ENCODE measurements around the gene PAX5.
A peak's percentile ranks its signal among the peaks of the same experiment; 100 is the strongest.

The PAX5 gene

DNA sequence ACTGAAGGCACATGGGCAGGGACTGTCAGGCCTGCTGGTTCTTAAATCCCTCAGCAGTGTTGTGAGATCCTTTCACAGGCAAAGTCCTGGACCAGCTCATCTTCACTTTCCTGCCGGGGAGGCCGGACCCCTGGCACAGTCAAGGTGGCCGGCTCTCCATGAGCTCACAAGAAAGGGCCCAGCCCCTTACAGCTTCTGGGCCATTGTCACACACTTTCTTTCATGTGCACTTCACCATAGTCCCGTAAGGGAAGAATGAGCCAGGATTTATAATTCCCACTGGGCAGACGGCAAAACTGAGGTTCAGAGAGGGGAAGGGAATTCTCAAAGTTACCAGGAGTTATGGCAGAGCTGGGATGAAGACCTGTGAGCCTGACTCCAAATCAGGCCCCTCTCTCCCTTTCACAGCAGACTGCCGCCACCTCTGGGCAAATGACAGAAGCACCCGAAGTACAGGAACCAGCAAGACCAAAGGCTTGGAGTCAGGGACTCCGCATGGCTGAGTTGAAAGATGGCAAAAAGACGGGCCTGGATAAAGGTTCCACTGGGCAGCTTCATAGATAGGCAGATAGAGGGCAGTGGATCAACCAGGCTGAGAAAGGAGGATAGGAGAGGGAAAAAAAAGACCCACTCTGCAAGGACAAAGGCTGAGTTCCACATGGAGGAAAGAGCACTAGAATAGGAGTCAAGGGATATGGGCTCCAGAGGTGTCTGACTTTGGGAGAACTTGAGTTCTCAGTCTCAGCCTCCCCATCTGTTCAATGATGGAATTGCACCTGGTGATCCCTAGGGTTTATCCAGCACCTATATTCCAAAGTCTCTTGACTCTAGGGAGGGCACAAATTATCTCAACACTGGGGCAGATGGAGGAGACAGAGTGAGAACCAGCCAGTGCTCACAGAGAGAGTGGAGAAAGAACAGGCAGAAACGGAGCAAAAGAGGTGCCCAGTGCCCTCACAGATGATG is 128.7 kb downstream of the PAX5 start:
- H3K36me3 Mint-ChIP-seq: no peaks in the 10 kb centered on the region
- H3K4me3 Mint-ChIP-seq: no peak overlapping the region
- DNase-seq (ENCODE audit: low spot score in 2 of 2) (no peak), ATAC-seq (no peak)
- H3K4me1 Mint-ChIP-seq: peaks cover 17% of the 10 kb centered on the region
- H3K9me3 Mint-ChIP-seq: no peaks in the 10 kb centered on the region
- H3K27ac Mint-ChIP-seq: no peak overlapping the region

DNA sequence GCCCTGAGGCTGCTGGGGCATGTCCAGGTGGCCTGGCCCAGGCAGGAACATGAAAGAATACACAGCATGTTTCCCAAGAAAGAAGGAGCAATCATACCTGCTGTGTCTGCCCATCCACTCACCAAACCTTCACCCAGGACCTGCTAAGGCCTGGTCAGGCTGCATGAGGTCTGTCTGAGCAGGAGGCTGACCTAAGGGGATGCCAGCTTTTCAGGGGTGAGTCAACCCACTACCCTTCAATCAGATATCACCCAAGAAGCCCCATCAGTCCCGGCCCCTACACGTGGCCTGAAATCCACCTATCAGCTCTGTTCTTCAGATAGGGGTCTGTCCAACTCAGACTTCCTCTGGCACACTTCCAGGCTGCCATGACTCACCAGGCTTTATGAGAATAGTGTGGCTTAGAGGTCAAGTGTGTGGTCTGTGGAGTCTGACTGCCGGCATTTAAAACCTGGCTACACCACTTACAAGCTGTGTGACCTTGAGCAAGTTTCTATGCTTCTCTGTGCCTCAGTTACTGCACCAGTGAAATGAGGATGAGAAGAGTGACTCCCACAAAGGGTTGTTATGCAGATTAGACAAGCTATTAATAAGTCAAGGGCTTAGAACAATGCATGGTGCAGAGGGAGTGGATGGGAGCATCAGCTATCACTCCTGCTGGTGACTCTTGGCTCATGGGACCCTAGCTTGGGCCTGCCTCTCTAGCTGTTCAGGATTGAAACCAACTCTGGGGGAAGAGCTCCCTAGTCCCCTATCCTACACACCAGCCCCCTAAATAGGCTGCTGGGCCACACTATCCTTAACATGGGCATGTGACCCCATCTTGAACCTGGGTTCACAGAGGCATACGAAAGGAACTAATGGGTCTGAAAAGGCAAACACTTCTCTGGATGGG is 130.3 kb downstream of the PAX5 start:
- ATAC-seq (peak; percentile 83), DNase-seq (ENCODE audit: low spot score in 2 of 2) (peak; percentile 32 to 85)
- peaks cover 17% of the 10 kb centered on the region for H3K4me1 Mint-ChIP-seq
- H3K4me3 Mint-ChIP-seq: no peak overlapping the region
- no peak overlapping the region for H3K27ac Mint-ChIP-seq
- no peaks in the 10 kb centered on the region for H3K9me3 Mint-ChIP-seq
- H3K36me3 Mint-ChIP-seq: no peaks in the 10 kb centered on the region

DNA sequence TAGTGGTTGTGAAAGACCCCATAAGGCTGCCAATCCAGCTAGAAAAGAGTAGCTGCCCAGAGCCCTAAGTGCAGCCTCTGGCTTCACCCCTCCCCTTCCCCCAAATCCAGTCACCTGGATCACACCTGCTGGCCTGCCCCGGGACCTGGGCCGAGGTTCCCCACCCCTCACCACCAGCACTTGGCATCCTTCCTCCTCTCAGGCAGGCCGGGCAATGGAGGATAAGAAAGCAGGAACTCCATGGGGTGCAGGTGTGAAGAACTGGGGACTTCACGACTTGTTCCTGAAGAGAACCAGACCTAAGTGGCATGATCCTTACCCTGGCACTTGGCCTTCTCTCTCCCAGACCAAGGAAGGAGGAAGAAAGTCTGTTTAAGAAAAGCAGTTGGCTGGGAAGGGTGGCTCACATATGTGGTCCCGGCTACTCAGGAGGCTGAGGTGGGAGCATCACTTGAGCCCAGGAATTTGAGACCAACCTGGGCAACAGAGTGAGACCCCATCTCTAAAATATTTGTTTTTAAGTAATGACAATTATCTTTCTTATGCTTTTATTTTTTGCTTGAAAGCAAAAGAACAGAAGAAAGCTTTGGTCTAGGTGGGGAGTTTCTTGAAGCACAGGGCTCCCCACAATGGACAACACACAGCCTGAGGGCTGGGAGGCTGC is 131.1 kb downstream of the PAX5 start:
- H3K4me1 Mint-ChIP-seq: peaks cover 17% of the 10 kb centered on the region
- no peaks in the 10 kb centered on the region for H3K36me3 Mint-ChIP-seq
- no peaks in the 10 kb centered on the region for H3K9me3 Mint-ChIP-seq
- H3K4me3 Mint-ChIP-seq: no peak overlapping the region
- ATAC-seq (no peak), DNase-seq (ENCODE audit: low spot score in 2 of 2) (no peak)
- H3K27ac Mint-ChIP-seq: no peak overlapping the region

- Mint-ChIP-seq H3K27ac (no peak overlapping the region), H3K4me3 (no peak overlapping the region), H3K4me1 (peaks cover 17% of the 10 kb centered on the region), H3K9me3 (no peaks in the 10 kb centered on the region), H3K36me3 (no peaks in the 10 kb centered on the region)
- no peak for ATAC-seq
- no peak for DNase-seq (ENCODE audit: low spot score in 2 of 2)
These were observed 131.9 kb downstream of the PAX5 start for GRCh38 chr9:36902080-36902716.

GRCh38 chr9:36901528-36901927 is 132.5 kb downstream of the PAX5 start:
- ATAC-seq: no peak
- no peak for DNase-seq (ENCODE audit: low spot score in 2 of 2)
- Mint-ChIP-seq H3K36me3 (no peaks in the 10 kb centered on the region), H3K4me3 (no peak overlapping the region), H3K4me1 (peaks cover 17% of the 10 kb centered on the region), H3K9me3 (no peaks in the 10 kb centered on the region), H3K27ac (peak overlapping the region; percentile 54)

DNA sequence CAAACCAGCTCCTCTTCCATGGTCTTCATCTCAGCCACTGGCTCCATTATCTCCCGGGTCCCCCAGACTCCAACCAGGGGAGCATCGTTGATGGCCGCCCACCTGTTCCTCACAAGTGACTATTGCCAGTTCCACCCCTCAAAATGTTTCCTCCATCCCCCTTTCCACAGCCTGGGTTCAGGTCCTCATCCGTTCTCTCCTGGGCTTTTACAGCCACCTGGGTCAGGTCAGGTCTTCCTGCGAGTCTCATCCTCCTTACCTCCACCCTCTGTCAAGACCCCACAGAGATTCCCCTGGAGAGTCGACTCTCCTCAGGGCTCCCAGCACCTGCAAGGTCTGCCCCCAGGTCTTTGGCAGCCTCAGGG is 133.2 kb downstream of the PAX5 start:
- no peaks in the 10 kb centered on the region for H3K9me3 Mint-ChIP-seq
- DNase-seq (ENCODE audit: low spot score in 2 of 2) (no peak), ATAC-seq (no peak)
- H3K4me3 Mint-ChIP-seq: no peak overlapping the region
- H3K36me3 Mint-ChIP-seq: no peaks in the 10 kb centered on the region
- H3K27ac Mint-ChIP-seq: peak overlapping the region; percentile 54
- peaks cover 17% of the 10 kb centered on the region for H3K4me1 Mint-ChIP-seq

- peak overlapping the region; percentile 54 for H3K27ac Mint-ChIP-seq
- no peaks in the 10 kb centered on the region for H3K9me3 Mint-ChIP-seq
- DNase-seq (ENCODE audit: low spot score in 2 of 2) (no peak), ATAC-seq (no peak)
- no peak overlapping the region for H3K4me3 Mint-ChIP-seq
- H3K4me1 Mint-ChIP-seq: peaks cover 17% of the 10 kb centered on the region
- no peaks in the 10 kb centered on the region for H3K36me3 Mint-ChIP-seq
These were observed 133.8 kb downstream of the PAX5 start for GRCh38 chr9:36900136-36900855.

DNA sequence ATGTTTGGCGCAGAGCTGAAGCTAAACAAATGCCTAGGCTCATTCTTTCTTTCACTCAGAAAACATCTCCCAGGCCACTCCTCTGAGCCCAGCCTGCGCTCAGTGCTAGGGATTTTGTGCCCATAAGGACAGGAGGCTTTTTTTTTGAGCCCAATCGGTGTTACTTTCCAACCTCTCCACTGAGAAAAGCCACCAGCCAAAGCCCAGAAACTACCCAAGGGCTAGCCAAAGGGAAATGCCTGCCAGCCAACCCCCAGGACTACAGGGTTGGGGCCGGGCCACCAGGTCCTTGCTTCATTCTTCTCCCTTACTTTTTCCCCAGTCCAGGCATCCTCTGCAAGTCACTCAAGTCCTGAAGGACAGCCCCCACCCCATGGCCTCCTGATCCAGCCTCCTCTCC is 134.7 kb downstream of the PAX5 start:
- ATAC-seq (no peak), DNase-seq (ENCODE audit: low spot score in 2 of 2) (no peak)
- Mint-ChIP-seq H3K36me3 (no peaks in the 10 kb centered on the region), H3K4me1 (peaks cover 16% of the 10 kb centered on the region), H3K4me3 (no peak overlapping the region), H3K9me3 (no peaks in the 10 kb centered on the region), H3K27ac (no peak overlapping the region)

- Mint-ChIP-seq H3K27ac (no peak overlapping the region), H3K4me1 (peaks cover 7% of the 10 kb centered on the region), H3K36me3 (no peaks in the 10 kb centered on the region), H3K9me3 (no peaks in the 10 kb centered on the region), H3K4me3 (no peak overlapping the region)
- ATAC-seq: no peak
- DNase-seq (ENCODE audit: low spot score in 2 of 2): no peak
These were observed 135.5 kb downstream of the PAX5 start for GRCh38 chr9:36898431-36899020.

GRCh38 chr9:36897478-36897877 is 136.6 kb downstream of the PAX5 start:
- Mint-ChIP-seq H3K27ac (no peak overlapping the region), H3K36me3 (no peaks in the 10 kb centered on the region), H3K4me3 (no peak overlapping the region), H3K4me1 (peaks cover 6% of the 10 kb centered on the region), H3K9me3 (no peaks in the 10 kb centered on the region)
- DNase-seq (ENCODE audit: low spot score in 2 of 2) (no peak), ATAC-seq (no peak)

DNA sequence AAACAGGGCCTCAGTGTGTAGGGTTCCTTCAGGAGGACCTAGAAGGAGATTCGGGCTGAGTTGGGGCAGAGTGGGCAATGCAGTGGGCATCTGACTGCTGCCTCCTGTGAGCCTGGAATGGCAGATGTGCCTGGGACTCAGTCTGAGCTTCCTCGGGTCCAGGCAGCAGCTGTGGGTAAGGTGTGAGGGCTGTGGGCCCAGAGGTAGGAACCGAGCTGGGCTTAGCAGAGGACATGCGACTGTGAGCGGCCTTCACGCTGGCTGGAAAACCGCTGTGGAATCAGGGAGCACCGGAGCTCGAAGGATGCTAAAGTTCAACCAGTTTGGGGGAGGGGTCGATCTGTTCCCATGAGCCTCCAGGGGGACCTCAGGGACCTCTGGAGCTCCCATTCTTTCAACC is 137.0 kb downstream of the PAX5 start:
- ATAC-seq (no peak), DNase-seq (ENCODE audit: low spot score in 2 of 2) (no peak)
- Mint-ChIP-seq H3K4me1 (peaks cover 6% of the 10 kb centered on the region), H3K36me3 (no peaks in the 10 kb centered on the region), H3K27ac (no peak overlapping the region), H3K4me3 (no peak overlapping the region), H3K9me3 (no peaks in the 10 kb centered on the region)

GRCh38 chr9:36896296-36896695 is 137.8 kb downstream of the PAX5 start:
- H3K4me1 Mint-ChIP-seq: peaks cover 4% of the 10 kb centered on the region
- no peak for DNase-seq (ENCODE audit: low spot score in 2 of 2)
- H3K4me3 Mint-ChIP-seq: no peak overlapping the region

GRCh38 chr9:36895744-36896260 is 138.3 kb downstream of the PAX5 start:
- no peak overlapping the region for H3K4me3 Mint-ChIP-seq
- no peaks in the 10 kb centered on the region for H3K4me1 Mint-ChIP-seq
- DNase-seq (ENCODE audit: low spot score in 2 of 2) (no peak), ATAC-seq (no peak)
- H3K36me3 Mint-ChIP-seq: no peaks in the 10 kb centered on the region
- H3K9me3 Mint-ChIP-seq: no peaks in the 10 kb centered on the region
- H3K27ac Mint-ChIP-seq: no peak overlapping the region

More at GRCh38 chr9:36896296-36896695, 137.8 kb downstream of the PAX5 start:
- Mint-ChIP-seq H3K27ac (no peak overlapping the region), H3K36me3 (no peaks in the 10 kb centered on the region), H3K9me3 (no peaks in the 10 kb centered on the region)
- no peak for ATAC-seq

All from stimulated activated effector memory CD8-positive, alpha-beta T cell treated with anti-CD3 and anti-CD28 coated beads, Interleukin-12 subunit alpha, Interleukin-12 subunit beta, amount 100 ng/mL, for 72 hours (primary cell).